ENCODE results near the gene ABI1.
A peak's percentile ranks its signal among the peaks of the same experiment; 100 is the strongest.
"Not testable (repeated sequence)": the region's sequence is repeated elsewhere in the genome, so short reads cannot be mapped to it uniquely, and the experiment has no call there.

The ABI1 gene

GRCh38 chr10:26903431-26904217 is 42.9 kb upstream of the ABI1 start:
- H3F3A ChIP-seq (ENCODE audit: insufficient read depth, low read length), result no peaks in the 10 kb centered on the region
- H3K9ac ChIP-seq (ENCODE audit: low read length), result no peak overlapping the region
- no peaks in the 10 kb centered on the region for H4K20me1 ChIP-seq (ENCODE audit: insufficient read depth, low read length)

GRCh38 chr10:26892306-26892923 is 31.7 kb upstream of the ABI1 start:
- H3K9ac ChIP-seq (ENCODE audit: low read length); H4K20me1 ChIP-seq (ENCODE audit: insufficient read depth, low read length); H3K79me2 ChIP-seq (ENCODE audit: low read length); H3K4me1 ChIP-seq (ENCODE audit: low read length); H3K9me3 ChIP-seq (replicated peaks; ENCODE audit: insufficient read depth, low read length); H3K9me2 ChIP-seq (replicated peaks; ENCODE audit: insufficient read depth, low read length); H3K36me3 ChIP-seq (replicated peaks; ENCODE audit: insufficient read depth, low read length); H3K27me3 ChIP-seq (replicated peaks; ENCODE audit: insufficient read depth, low read length); H3K4me3 ChIP-seq (ENCODE audit: low read length); H2AFZ ChIP-seq (ENCODE audit: low read length); H3F3A ChIP-seq (ENCODE audit: insufficient read depth, low read length): not testable (repeated sequence)
- peak; percentile 80 for DNase-seq
- Histone ChIP-seq H3K27ac (ENCODE audit: low read length) (peak overlapping the region; percentile 31; the same call in 1 of the 2 replicates), H3K4me2 (ENCODE audit: low read depth, low read length) (peak overlapping the region; percentile 52; the same call in 1 of the 2 replicates)

More at GRCh38 chr10:26903431-26904217, 42.9 kb upstream of the ABI1 start:
- H3K27me3 ChIP-seq (replicated peaks; ENCODE audit: insufficient read depth, low read length), result no peaks in the 10 kb centered on the region
- no peaks in the 10 kb centered on the region for H3K4me1 ChIP-seq (ENCODE audit: low read length)
- no peaks in the 10 kb centered on the region for H3K9me3 ChIP-seq (replicated peaks; ENCODE audit: insufficient read depth, low read length)
- H3K4me3 ChIP-seq (ENCODE audit: low read length), result no peak overlapping the region
- no peak for DNase-seq
- no peak overlapping the region for H2AFZ ChIP-seq (ENCODE audit: low read length)
- H3K4me2 ChIP-seq (ENCODE audit: low read depth, low read length), result no peak overlapping the region
- no peaks in the 10 kb centered on the region for H3K9me2 ChIP-seq (replicated peaks; ENCODE audit: insufficient read depth, low read length)
- TF ChIP-seq EZH2 (optimal IDR thresholded peaks at IDR 0.05; ENCODE audit: low read depth, low read length) (no peak), CTCF (IDR thresholded peaks at IDR 0.05; ENCODE audit: low read length) (no peak), EZH2phosphoT487 (IDR thresholded peaks at IDR 0.05; ENCODE audit: low read length) (no peak)
- H3K36me3 ChIP-seq (replicated peaks; ENCODE audit: insufficient read depth, low read length), result no peaks in the 10 kb centered on the region
- H3K79me2 ChIP-seq (ENCODE audit: low read length), result no peaks in the 10 kb centered on the region
- H3K27ac ChIP-seq (ENCODE audit: low read length), result no peak overlapping the region

DNA sequence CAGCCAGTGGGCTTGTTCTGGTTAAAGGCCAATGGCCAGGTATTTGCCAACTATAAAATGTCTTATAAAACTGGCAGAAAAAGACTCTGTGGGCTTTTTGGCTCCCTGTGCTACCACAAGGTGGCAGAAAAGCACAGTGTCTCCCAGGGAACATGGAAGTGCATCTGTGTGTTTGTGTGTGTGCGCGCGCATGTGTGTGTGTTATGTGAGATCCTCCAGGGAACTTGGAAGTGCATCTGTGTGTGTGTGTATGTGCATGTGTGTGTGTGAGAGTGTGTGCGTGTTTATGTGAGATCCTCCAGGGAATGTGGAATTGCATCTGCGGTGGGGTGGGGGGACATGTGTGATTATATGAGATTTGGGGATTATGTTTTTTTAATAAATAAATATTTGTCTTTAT is 30.2 kb upstream of the ABI1 start:
- Histone ChIP-seq H3K9ac (ENCODE audit: low read length) (no peak overlapping the region), H3K9me2 (replicated peaks; ENCODE audit: insufficient read depth, low read length) (no peaks in the 10 kb centered on the region), H3K27ac (ENCODE audit: low read length) (no peak overlapping the region), H3K4me2 (ENCODE audit: low read depth, low read length) (no peak overlapping the region), H3K9me3 (replicated peaks; ENCODE audit: insufficient read depth, low read length) (no peaks in the 10 kb centered on the region), H4K20me1 (ENCODE audit: insufficient read depth, low read length) (no peaks in the 10 kb centered on the region), H3F3A (ENCODE audit: insufficient read depth, low read length) (0 out of 2 replicates have a peak, but pooled peaks cover 3% of the 10 kb centered on the region), H3K4me3 (ENCODE audit: low read length) (no peak overlapping the region), H3K79me2 (ENCODE audit: low read length) (no peaks in the 10 kb centered on the region), H3K27me3 (replicated peaks; ENCODE audit: insufficient read depth, low read length) (no peaks in the 10 kb centered on the region), H3K4me1 (ENCODE audit: low read length) (peaks cover 6% of the 10 kb centered on the region), H2AFZ (ENCODE audit: low read length) (no peak overlapping the region), H3K36me3 (replicated peaks; ENCODE audit: insufficient read depth, low read length) (no peaks in the 10 kb centered on the region)
- DNase-seq, result peak; percentile 77
- TF ChIP-seq EZH2phosphoT487 (IDR thresholded peaks at IDR 0.05; ENCODE audit: low read length) (no peak), EZH2 (optimal IDR thresholded peaks at IDR 0.05; ENCODE audit: low read depth, low read length) (no peak), CTCF (IDR thresholded peaks at IDR 0.05; ENCODE audit: low read length) (peak; percentile 73)
